Naive thymus-derived CD8-positive, alpha-beta T cell (primary cell): Measurements from ENCODE around the gene SLAMF8. TPM values are rescaled to one million over a fixed set of nuclear protein-coding genes. Genes with fewer than 3 reads are reported as not detected.

ENCODE experiments used
- ATAC-seq, 2 donors: fragments of 150-1000 bp; cut with Tn5 transposase in 1 of 2; sonication (Bioruptor Pico), chemical (Tn5 transposase) in 1 of 2; 1 replicate in 1 of 2; 2 replicates in 1 of 2; pipeline ENCODE4 v1.10.0; 2021; ENCODE audit warnings: mild to moderate bottlenecking in 2 of 2, moderate library complexity in 2 of 2
- POLR2A ChIA-PET: fragments of 350-600 bp; sonication (Branson Sonifier 250); formaldehyde crosslinking; loops from one replicate; lab custom pipeline; 2021; ENCODE audit warnings: antibody characterized with exemption; lab: Charles Lee
- DNase-seq, 10 donors: peaks; one replicate each; pipeline versions ENCODE4 v3.0.0 to v3.0.0-alpha.2; 2020 to 2022
- H3K27ac Mint-ChIP-seq, 10 donors: one replicate each; pipeline ENCODE4 v1.8.0; 2020 to 2022; ENCODE audit warnings: mild to moderate bottlenecking in 10 of 10, mixed read lengths in 10 of 10, moderate library complexity in 4 of 10, inconsistent platforms in 1 of 10
- H3K27me3 Mint-ChIP-seq, 5 donors: one replicate each; pipeline ENCODE4 v1.8.0; 2021 to 2022; ENCODE audit warnings: mixed read lengths in 5 of 5
- H3K36me3 Mint-ChIP-seq, 3 donors: one replicate each; pipeline ENCODE4 v1.8.0; 2020 to 2022; ENCODE audit warnings: mixed read lengths in 3 of 3, mild to moderate bottlenecking in 2 of 3, inconsistent platforms in 1 of 3
- H3K4me1 Mint-ChIP-seq, 4 donors: one replicate each; pipeline ENCODE4 v1.8.0; 2021 to 2022; ENCODE audit warnings: mixed read lengths in 4 of 4
- H3K4me3 Mint-ChIP-seq, 10 donors: one replicate each; pipeline ENCODE4 v1.8.0; 2020 to 2022; ENCODE audit warnings: mild to moderate bottlenecking in 10 of 10, mixed read lengths in 10 of 10, moderate library complexity in 6 of 10, inconsistent platforms in 1 of 10
- H3K9me3 Mint-ChIP-seq, 9 donors: one replicate each; pipeline ENCODE4 v1.8.0; 2020 to 2022; ENCODE audit warnings: mixed read lengths in 9 of 9, mild to moderate bottlenecking in 3 of 9, inconsistent platforms in 1 of 9, moderate library complexity in 1 of 9
- polyA plus RNA-seq, 3 donors: library from polyadenylated mRNA; unstranded; fragments of 300-500 nt; fragmentation: Illumina TruSeq; gene quantifications; one replicate each; pipeline ENCODE4 v1.2.3, GENCODE V29; 2021
- total RNA-seq, 8 experiments: library from RNA in 2 of 8; stranded (reverse) in 2 of 8; gene quantifications; one replicate each; pipeline ENCODE4 v1.2.3 and lab custom pipeline; 2021 to 2026

The SLAMF8 gene
- total and polyA plus RNA-seq, 5 experiments from 2014 or later = 0.10 to 3.0 (median 0.47) TPM

GRCh38 chr1:159825564-159825963 is 1.1 kb upstream of the SLAMF8 start:
- DNase-seq = no peak
- Mint-ChIP-seq H3K9me3 (peaks cover 0 to 35% (median 9%) of the 10 kb centered on the region in 9 donors), H3K36me3 (peaks cover 0 to 11% (median 11%) of the 10 kb centered on the region in 3 donors), H3K4me3 (peak overlapping the region; percentile 3 to 77 (median 64)), H3K27me3 (no peaks in the 10 kb centered on the region), H3K4me1 (peaks cover 48 to 85% (median 73%) of the 10 kb centered on the region in 4 donors), H3K27ac (peak overlapping the region; percentile 54 to 81 (median 76))
- POLR2A ChIA-PET = interaction anchor here (1.3 kb wide), 1 partner anchor 97 kb away, joined by 5 read pairs; no protein-coding TSS in a partner anchor
- peak in 1 of 2 donors; percentile 16 for ATAC-seq

GRCh38 chr1:159827102-159827490 is 423 bp downstream of the SLAMF8 start:
- H3K27me3 Mint-ChIP-seq = no peaks in the 10 kb centered on the region
- H3K9me3 Mint-ChIP-seq = peaks cover 0 to 35% (median 9%) of the 10 kb centered on the region in 9 donors
- ATAC-seq (no peak), DNase-seq (no peak)
- POLR2A ChIA-PET = interaction anchor here (0.6 to 1.4 kb wide), 4 partner anchors 11 to 46 kb away, joined by 3 to 6 read pairs (median 4); no protein-coding TSS in a partner anchor
- peaks cover 0 to 11% (median 11%) of the 10 kb centered on the region in 3 donors for H3K36me3 Mint-ChIP-seq
- peaks cover 48 to 81% (median 69%) of the 10 kb centered on the region in 4 donors for H3K4me1 Mint-ChIP-seq
- peak overlapping the region; percentile 54 to 90 (median 77) for H3K27ac Mint-ChIP-seq
- peak overlapping the region; percentile 31 to 77 (median 64) for H3K4me3 Mint-ChIP-seq

GRCh38 chr1:159827549-159827948 is 876 bp downstream of the SLAMF8 start:
- POLR2A ChIA-PET = interaction anchor here (0.6 to 1.1 kb wide), 4 partner anchors 10 to 45 kb away, joined by 3 to 5 read pairs (median 4); no protein-coding TSS in a partner anchor
- H3K9me3 Mint-ChIP-seq = peaks cover 0 to 35% (median 9%) of the 10 kb centered on the region in 9 donors
- H3K4me3 Mint-ChIP-seq = peak overlapping the region in 9 of 10 donors; percentile 1 to 77 (median 52)
- peaks cover 46 to 76% (median 68%) of the 10 kb centered on the region in 4 donors for H3K4me1 Mint-ChIP-seq
- peaks cover 0 to 11% (median 11%) of the 10 kb centered on the region in 3 donors for H3K36me3 Mint-ChIP-seq
- peak overlapping the region in 6 of 10 donors; percentile 8 to 80 (median 72) for H3K27ac Mint-ChIP-seq
- peak in 2 of 10 donors; percentile 21 to 49 for DNase-seq
- no peak for ATAC-seq
- H3K27me3 Mint-ChIP-seq = no peaks in the 10 kb centered on the region

- Mint-ChIP-seq H3K9me3 (peaks cover 0 to 35% (median 9%) of the 10 kb centered on the region in 9 donors), H3K27me3 (no peaks in the 10 kb centered on the region), H3K27ac (peak overlapping the region in 2 of 10 donors; percentile 59 to 74), H3K36me3 (peaks cover 0 to 11% (median 11%) of the 10 kb centered on the region in 3 donors), H3K4me3 (peak overlapping the region in 6 of 10 donors; percentile 18 to 77 (median 34)), H3K4me1 (peaks cover 44 to 71% (median 66%) of the 10 kb centered on the region in 4 donors)
- POLR2A ChIA-PET = interaction anchor here (0.9 kb wide), 2 partner anchors 25 to 97 kb away, joined by 3 to 4 read pairs; partner anchors contain the start of gene TAGLN2
- ATAC-seq (no peak), DNase-seq (no peak)
These were observed 1.5 kb downstream of the SLAMF8 start for GRCh38 chr1:159828176-159828575.

GRCh38 chr1:159828581-159829272 is 2.1 kb downstream of the SLAMF8 start:
- H3K36me3 Mint-ChIP-seq = peaks cover 0 to 13% (median 13%) of the 10 kb centered on the region in 3 donors
- H3K27ac Mint-ChIP-seq = peak overlapping the region in 5 of 10 donors; percentile 21 to 74 (median 42)
- H3K9me3 Mint-ChIP-seq = peaks cover 0 to 35% (median 9%) of the 10 kb centered on the region in 9 donors
- POLR2A ChIA-PET = interaction anchor here (0.9 kb wide), 2 partner anchors 25 to 96 kb away, joined by 3 to 4 read pairs; partner anchors contain the start of gene TAGLN2
- peaks cover 40 to 66% (median 62%) of the 10 kb centered on the region in 4 donors for H3K4me1 Mint-ChIP-seq
- ATAC-seq = no peak
- no peak for DNase-seq
- peak overlapping the region in 7 of 10 donors; percentile 1 to 77 (median 29) for H3K4me3 Mint-ChIP-seq
- H3K27me3 Mint-ChIP-seq = no peaks in the 10 kb centered on the region

- DNase-seq (no peak), ATAC-seq (no peak)
- no peaks in the 10 kb centered on the region for H3K27me3 Mint-ChIP-seq
- POLR2A ChIA-PET = no interaction called here
- H3K27ac Mint-ChIP-seq = peak overlapping the region in 4 of 10 donors; percentile 42 to 67 (median 48)
- peak overlapping the region in 6 of 10 donors; percentile 1 to 64 (median 43) for H3K4me3 Mint-ChIP-seq
- peaks cover 0 to 15% (median 15%) of the 10 kb centered on the region in 3 donors for H3K36me3 Mint-ChIP-seq
- H3K4me1 Mint-ChIP-seq = peaks cover 40 to 61% (median 58%) of the 10 kb centered on the region in 4 donors
- H3K9me3 Mint-ChIP-seq = peaks cover 0 to 35% (median 9%) of the 10 kb centered on the region in 9 donors
These were observed 2.6 kb downstream of the SLAMF8 start for GRCh38 chr1:159829273-159829634.

- H3K27ac Mint-ChIP-seq = peak overlapping the region in 1 of 10 donors; percentile 53
- POLR2A ChIA-PET = no interaction called here
- ATAC-seq = no peak
- H3K27me3 Mint-ChIP-seq = no peaks in the 10 kb centered on the region
- peak overlapping the region in 1 of 10 donors; percentile 45 for H3K4me3 Mint-ChIP-seq
- DNase-seq = no peak
- peaks cover 0 to 35% (median 9%) of the 10 kb centered on the region in 9 donors for H3K9me3 Mint-ChIP-seq
- H3K4me1 Mint-ChIP-seq = peaks cover 33 to 54% (median 51%) of the 10 kb centered on the region in 4 donors
- peaks cover 0 to 15% (median 15%) of the 10 kb centered on the region in 3 donors for H3K36me3 Mint-ChIP-seq
These were observed 3.3 kb downstream of the SLAMF8 start for GRCh38 chr1:159829822-159830465.

GRCh38 chr1:159830722-159831121 is 4.0 kb downstream of the SLAMF8 start:
- Mint-ChIP-seq H3K4me3 (no peak overlapping the region), H3K4me1 (peaks cover 27 to 47% (median 43%) of the 10 kb centered on the region in 4 donors), H3K9me3 (peaks cover 0 to 35% (median 9%) of the 10 kb centered on the region in 9 donors), H3K36me3 (peaks cover 4 to 17% (median 15%) of the 10 kb centered on the region in 3 donors), H3K27ac (peak overlapping the region in 1 of 10 donors; percentile 14), H3K27me3 (no peaks in the 10 kb centered on the region)
- POLR2A ChIA-PET = no interaction called here
- ATAC-seq = no peak
- no peak for DNase-seq

- H3K27ac Mint-ChIP-seq = peak overlapping the region in 1 of 10 donors; percentile 12
- H3K4me3 Mint-ChIP-seq = no peak overlapping the region
- POLR2A ChIA-PET = no interaction called here
- ATAC-seq (no peak), DNase-seq (no peak)
- no peaks in the 10 kb centered on the region for H3K27me3 Mint-ChIP-seq
- peaks cover 0 to 30% (median 9%) of the 10 kb centered on the region in 9 donors for H3K9me3 Mint-ChIP-seq
- peaks cover 8 to 24% (median 15%) of the 10 kb centered on the region in 3 donors for H3K36me3 Mint-ChIP-seq
- H3K4me1 Mint-ChIP-seq = peaks cover 18 to 38% (median 34%) of the 10 kb centered on the region in 4 donors
These were observed 4.9 kb downstream of the SLAMF8 start for GRCh38 chr1:159831412-159832141.

GRCh38 chr1:159832309-159832708 is 5.6 kb downstream of the SLAMF8 start:
- POLR2A ChIA-PET = no interaction called here
- peak overlapping the region in 1 of 10 donors; percentile 49 for H3K27ac Mint-ChIP-seq

GRCh38 chr1:159835356-159835755 is 8.7 kb downstream of the SLAMF8 start:
- POLR2A ChIA-PET = no interaction called here
- no peak for ATAC-seq
- H3K4me1 Mint-ChIP-seq = peaks cover under 1 to 5% (median 1%) of the 10 kb centered on the region in 4 donors
- no peaks in the 10 kb centered on the region for H3K27me3 Mint-ChIP-seq
- peaks cover 4 to 32% (median 20%) of the 10 kb centered on the region in 3 donors for H3K36me3 Mint-ChIP-seq
- H3K27ac Mint-ChIP-seq = peak overlapping the region in 2 of 10 donors; percentile 32 to 81
- H3K9me3 Mint-ChIP-seq = peaks cover 0 to under 1% (median 0%) of the 10 kb centered on the region in 9 donors
- H3K4me3 Mint-ChIP-seq = no peak overlapping the region
- DNase-seq = no peak

More at GRCh38 chr1:159832309-159832708, 5.6 kb downstream of the SLAMF8 start:
- DNase-seq = no peak
- Mint-ChIP-seq H3K27me3 (no peaks in the 10 kb centered on the region), H3K9me3 (peaks cover 0 to 23% (median 9%) of the 10 kb centered on the region in 9 donors), H3K4me3 (no peak overlapping the region), H3K4me1 (peaks cover 11 to 31% (median 27%) of the 10 kb centered on the region in 4 donors), H3K36me3 (peaks cover 15 to 29% (median 15%) of the 10 kb centered on the region in 3 donors)
- ATAC-seq = no peak
